B cell (primary cell): ENCODE measurements around the gene ZFYVE19. TPM values are rescaled to one million over a fixed set of nuclear protein-coding genes. Genes with fewer than 3 reads are reported as not detected.
"Not testable (repeated sequence)": the region's sequence is repeated elsewhere in the genome, so short reads cannot be mapped to it uniquely, and the experiment has no call there.

Experiments
- ATAC-seq: fragments of 200-7000 bp; cut with Tn5 transposase; one replicate; pipeline ENCODE4 v1.10.0; 2021; ENCODE audit warnings: low read depth, mild to moderate bottlenecking, moderate number of reproducible peaks, moderate library complexity
- CTCF ChIA-PET: fragments of 350-600 bp; sonication (Branson Sonifier 250); formaldehyde crosslinking; loops from one replicate; lab custom pipeline; 2021; ENCODE audit warnings: antibody characterized with exemption, inconsistent platforms; lab: Charles Lee
- POLR2A ChIA-PET: fragments of 350-600 bp; sonication (Branson Sonifier 250); formaldehyde crosslinking; loops from one replicate; lab custom pipeline; 2021; ENCODE audit warnings: antibody characterized with exemption; lab: Charles Lee
- DNase-seq: peaks from one replicate; pipeline ENCODE4 v3.0.0; 2013
- H2AFZ ChIP-seq: 2 replicates; pipeline ENCODE4 v1.6.1; 2012; ENCODE audit warnings: mild to moderate bottlenecking, low read depth, low read length; ENCODE audit not compliant: insufficient read depth, poor library complexity, severe bottlenecking
- H3K27ac ChIP-seq, 2 donors: 1 replicate in 1 of 2; 2 replicates in 1 of 2; pipeline ENCODE4 v1.5.1; 2012 to 2013; ENCODE audit warnings: low read length in 2 of 2, mild to moderate bottlenecking in 2 of 2, moderate library complexity in 1 of 2
- H3K27me3 ChIP-seq, 4 experiments: fragments of 200-600 bp in 1 of 4; sonication (generic) in 1 of 4; replicated peaks in 1 of 4; 1 replicate in 2 of 4; 2 replicates in 2 of 4; pipeline versions ENCODE4 v1.6.1 to v1.7.0; 2013 to 2016; ENCODE audit warnings: low read length in 3 of 4, mild to moderate bottlenecking in 2 of 4, mixed read lengths in 1 of 4, moderate library complexity in 1 of 4; ENCODE audit not compliant: insufficient read depth in 4 of 4, control insufficient read depth in 3 of 4; ENCODE audit errors: control extremely low read depth in 1 of 4
- H3K36me3 ChIP-seq, 2 experiments: replicated peaks in 1 of 2; 1 replicate in 1 of 2; 2 replicates in 1 of 2; pipeline versions ENCODE4 v1.6.1 to v1.7.1; 2013; ENCODE audit warnings: low read length in 1 of 2; ENCODE audit not compliant: insufficient read depth in 2 of 2, control insufficient read depth in 1 of 2; ENCODE audit errors: control extremely low read depth in 1 of 2, extremely low read depth in 1 of 2
- H3K4me1 ChIP-seq, 2 donors: fragments of 200-600 bp in 1 of 2; sonication (generic) in 1 of 2; 1 replicate in 1 of 2; 2 replicates in 1 of 2; pipeline versions ENCODE4 v1.5.1 to v1.6.1; 2013 to 2017; ENCODE audit warnings: low read length in 2 of 2; ENCODE audit not compliant: control insufficient read depth in 2 of 2, insufficient read depth in 2 of 2
- H3K4me2 ChIP-seq: replicated peaks from 2 replicates; pipeline ENCODE3; 2012; ENCODE audit warnings: mild to moderate bottlenecking, low read depth, low read length; ENCODE audit not compliant: poor library complexity, severe bottlenecking
- H3K4me3 ChIP-seq, 5 experiments: fragments of 200-600 bp in 1 of 5; sonication (generic) in 1 of 5; 1 replicate in 3 of 5; 2 replicates in 2 of 5; pipeline versions ENCODE4 v1.5.1 to v1.7.0; 2011 to 2016; ENCODE audit warnings: low read length in 4 of 5, mild to moderate bottlenecking in 4 of 5, low read depth in 2 of 5, control low read depth in 1 of 5, moderate library complexity in 1 of 5; ENCODE audit not compliant: insufficient read depth in 1 of 5; ENCODE audit errors: control extremely low read depth in 1 of 5, extremely low read depth in 1 of 5
- H3K79me2 ChIP-seq: fragments of 200-600 bp; sonication (generic); one replicate; pipeline ENCODE4 v1.6.0; 2016; ENCODE audit warnings: low read length; ENCODE audit not compliant: control insufficient read depth, insufficient read depth
- H3K9ac ChIP-seq: fragments of 200-600 bp; sonication (generic); 2 replicates; pipeline ENCODE4 v1.6.1; 2017; ENCODE audit warnings: mild to moderate bottlenecking, low read length, moderate library complexity
- H3K9me3 ChIP-seq, 3 donors: one replicate each; pipeline versions ENCODE4 v1.6.1 to v1.7.1; 2013; ENCODE audit warnings: low read length in 2 of 3; ENCODE audit not compliant: control insufficient read depth in 2 of 3, insufficient read depth in 1 of 3; ENCODE audit errors: control extremely low read depth in 1 of 3
- H4K20me1 ChIP-seq: 2 replicates; pipeline ENCODE4 v1.6.0; 2012; ENCODE audit warnings: mild to moderate bottlenecking, low read length; ENCODE audit not compliant: insufficient read depth, control insufficient read depth, poor library complexity, severe bottlenecking
- H3K27ac Mint-ChIP-seq: one replicate; pipeline ENCODE4 v1.8.0; 2021; ENCODE audit warnings: mixed read lengths
- H3K27me3 Mint-ChIP-seq: one replicate; pipeline ENCODE4 v1.8.0; 2021; ENCODE audit warnings: mixed read lengths
- H3K4me1 Mint-ChIP-seq: one replicate; pipeline ENCODE4 v1.8.0; 2021; ENCODE audit warnings: mixed read lengths
- H3K4me3 Mint-ChIP-seq: one replicate; pipeline ENCODE4 v1.8.0; 2021; ENCODE audit warnings: mixed read lengths
- H3K9me3 Mint-ChIP-seq: one replicate; pipeline ENCODE4 v1.8.0; 2022; ENCODE audit warnings: mixed read lengths; ENCODE audit not compliant: insufficient read depth
- CTCF ChIP-seq: fragments of 200-600 bp; IDR thresholded peaks from one replicate; pipeline ENCODE4 v1.8.0; 2022; ENCODE audit warnings: antibody characterized with exemption, mild to moderate bottlenecking
- EZH2 ChIP-seq: IDR thresholded peaks from 2 replicates; pipeline ENCODE4 v1.6.1; 2012; ENCODE audit warnings: borderline replicate concordance, low read depth, mild to moderate bottlenecking, moderate library complexity, low read length; ENCODE audit not compliant: insufficient read depth, poor library complexity, severe bottlenecking
- WGBS: methylation state at CpG from one replicate; pipeline ENCODE4 v1.1.5; 2013; ENCODE audit warnings: missing lambda C conversion rate; ENCODE audit not compliant: insufficient coverage; 5-methylcytosine and 5-hydroxymethylcytosine counted together
- intact Hi-C: fragments of 100-400 bp; cut with micrococcal nuclease; formaldehyde crosslinking; loops from one replicate; pipeline ENCODE4 v1.10.0; 2022
- polyA plus RNA-seq: library from polyadenylated mRNA; depleted of rRNA; stranded (reverse); fragments of >200 nt; gene quantifications from 2 replicates; pipeline ENCODE4 v1.2.3, GENCODE V29; 2012
- total RNA-seq, 2 donors: library from RNA; stranded (reverse); fragments of 120-200 nt in 1 of 2; gene quantifications; 1 replicate in 1 of 2; 2 replicates in 1 of 2; pipeline versions ENCODE4 v1.2.3 to v1.2.4, GENCODE V29; 2013 to 2022

ZFYVE19 gene
- total and polyA plus RNA-seq, 2 donors (not counting 1 experiment from before 2014, with no cell fraction given) = 29.4 to 60.5 TPM

- Histone ChIP-seq H3K4me1 (peaks cover 0 to 10% of the 10 kb centered on the region in 2 donors), H3K4me3 (no peak overlapping the region), H3K27ac (no peak overlapping the region), H3K9me3 (no peaks in the 10 kb centered on the region), H3K4me2 (no peak overlapping the region), H2AFZ (no peak overlapping the region), H4K20me1 (no peaks in the 10 kb centered on the region), H3K9ac (no peak overlapping the region), H3K27me3 (no peaks in the 10 kb centered on the region), H3K36me3 (no peaks in the 10 kb centered on the region), H3K79me2 (no peaks in the 10 kb centered on the region)
- DNase-seq = no peak
- CTCF ChIA-PET = interaction anchor here (0.6 to 7.3 kb wide), 28 partner anchors 10 to 573 kb away, joined by 3 to 189 read pairs (median 4); partner anchors contain the start of genes RAD51 and SPINT1
- Mint-ChIP-seq H3K4me3 (no peak overlapping the region), H3K27ac (no peak overlapping the region), H3K9me3 (no peaks in the 10 kb centered on the region), H3K4me1 (peaks cover 12% of the 10 kb centered on the region), H3K27me3 (no peaks in the 10 kb centered on the region)
- ATAC-seq = no peak
- POLR2A ChIA-PET = interaction anchor here (0.6 to 2.9 kb wide), 5 partner anchors 34 to 362 kb away, joined by 3 to 9 read pairs (median 5); partner anchors contain the start of genes GCHFR and VPS18
- TF ChIP-seq EZH2 (no peak), CTCF (no peak)
- 69% methylated on average over 5 of the region's 10 CpGs for WGBS
- intact Hi-C loops = loop anchor here (5.0 kb wide), 1 partner anchor 164 kb away; no protein-coding TSS in a partner anchor
These were observed 51.8 kb downstream of the ZFYVE19 start for GRCh38 chr15:40858706-40859105.

GRCh38 chr15:40859206-40859851 lies 52.4 kb downstream of the ZFYVE19 start:
- Histone ChIP-seq H3K27me3 (peaks cover 0 to 3% (median under 1%) of the 10 kb centered on the region in 4 experiments), H4K20me1 (no peaks in the 10 kb centered on the region), H3K9ac (no peak overlapping the region), H3K36me3 (no peaks in the 10 kb centered on the region), H3K27ac (no peak overlapping the region), H3K79me2 (no peaks in the 10 kb centered on the region), H3K9me3 (no peaks in the 10 kb centered on the region), H3K4me1 (peaks cover 0 to 10% of the 10 kb centered on the region in 2 donors), H2AFZ (no peak overlapping the region), H3K4me3 (no peak overlapping the region), H3K4me2 (no peak overlapping the region)
- Mint-ChIP-seq H3K27ac (peak overlapping the region; percentile 41), H3K27me3 (no peaks in the 10 kb centered on the region), H3K4me1 (peaks cover 12% of the 10 kb centered on the region), H3K4me3 (no peak overlapping the region), H3K9me3 (no peaks in the 10 kb centered on the region)
- TF ChIP-seq CTCF (peak; percentile 84), EZH2 (no peak)
- 46% methylated on average over 17 of the region's 18 CpGs for WGBS
- intact Hi-C loops = loop anchor here (5.0 kb wide), 1 partner anchor 163 kb away; no protein-coding TSS in a partner anchor
- ChIA-PET POLR2A (interaction anchor here (0.8 to 2.9 kb wide), 2 partner anchors 33 to 35 kb away, joined by 3 to 9 read pairs; partner anchors contain the start of gene VPS18), CTCF (interaction anchor here (0.7 to 7.3 kb wide), 18 partner anchors 11 to 432 kb away, joined by 3 to 189 read pairs (median 6); partner anchors contain the start of genes RAD51 and SPINT1)
- DNase-seq (peak; percentile 83), ATAC-seq (peak; percentile 62)

DNA sequence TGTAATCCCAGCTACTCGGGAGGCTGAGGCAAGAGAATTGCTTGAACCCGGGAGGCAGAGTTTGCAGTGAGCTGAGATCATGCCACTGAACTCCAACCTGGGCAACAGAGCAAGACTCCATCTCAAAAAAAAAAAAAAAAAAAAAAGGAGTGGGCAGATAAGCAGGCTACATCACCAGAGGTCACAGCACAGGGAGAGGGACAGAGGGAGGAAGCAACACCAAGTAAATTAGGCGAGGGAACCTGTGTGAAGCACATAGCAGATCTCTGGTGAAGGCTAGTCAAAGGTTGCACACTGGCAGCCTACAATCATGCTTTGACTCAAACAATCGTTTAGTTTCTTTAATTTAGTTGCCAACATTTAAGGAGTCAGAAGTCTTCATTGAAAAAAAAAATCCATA lies 54.3 kb downstream of the ZFYVE19 start:
- H3K27ac Mint-ChIP-seq, H2AFZ ChIP-seq, H3K27me3 Mint-ChIP-seq, H3K4me1 ChIP-seq, intact Hi-C loops, H3K9ac ChIP-seq, H4K20me1 ChIP-seq, ATAC-seq, POLR2A ChIA-PET, H3K4me2 ChIP-seq, DNase-seq, H3K4me3 Mint-ChIP-seq, H3K36me3 ChIP-seq, H3K9me3 ChIP-seq, H3K4me3 ChIP-seq, H3K27ac ChIP-seq, H3K9me3 Mint-ChIP-seq, H3K27me3 ChIP-seq, H3K79me2 ChIP-seq: not testable (repeated sequence)
- CTCF ChIA-PET = interaction anchor here (0.6 to 7.3 kb wide), 6 partner anchors 29 to 515 kb away, joined by 3 to 189 read pairs (median 4); no protein-coding TSS in a partner anchor
- peaks cover 12% of the 10 kb centered on the region for H3K4me1 Mint-ChIP-seq
- WGBS = 80% methylated on average over 2 of the region's 4 CpGs
